IPS-18a (cell line): ENCODE measurements around the gene ENHO.

Experiments used
- H3K27ac ChIP-seq: one replicate; pipeline ENCODE4 v1.5.1; 2013; ENCODE audit warnings: low read length
- H3K27me3 ChIP-seq: one replicate; pipeline ENCODE4 v1.6.1; 2013; ENCODE audit warnings: mild to moderate bottlenecking, low read length; ENCODE audit not compliant: control insufficient read depth, insufficient read depth
- H3K36me3 ChIP-seq: one replicate; pipeline ENCODE4 v1.6.1; 2013; ENCODE audit warnings: low read depth, low read length; ENCODE audit not compliant: control insufficient read depth
- H3K4me1 ChIP-seq: one replicate; pipeline ENCODE4 v1.6.1; 2013; ENCODE audit warnings: low read depth, low read length; ENCODE audit not compliant: control insufficient read depth
- H3K4me3 ChIP-seq: one replicate; pipeline ENCODE4 v1.5.1; 2013; ENCODE audit warnings: low read length
- H3K9ac ChIP-seq: one replicate; pipeline ENCODE4 v1.6.1; 2013; ENCODE audit warnings: mild to moderate bottlenecking, low read length, moderate library complexity
- H3K9me3 ChIP-seq: one replicate; pipeline ENCODE4 v1.6.1; 2013; ENCODE audit warnings: low read depth, low read length; ENCODE audit not compliant: control insufficient read depth

ENHO gene

DNA sequence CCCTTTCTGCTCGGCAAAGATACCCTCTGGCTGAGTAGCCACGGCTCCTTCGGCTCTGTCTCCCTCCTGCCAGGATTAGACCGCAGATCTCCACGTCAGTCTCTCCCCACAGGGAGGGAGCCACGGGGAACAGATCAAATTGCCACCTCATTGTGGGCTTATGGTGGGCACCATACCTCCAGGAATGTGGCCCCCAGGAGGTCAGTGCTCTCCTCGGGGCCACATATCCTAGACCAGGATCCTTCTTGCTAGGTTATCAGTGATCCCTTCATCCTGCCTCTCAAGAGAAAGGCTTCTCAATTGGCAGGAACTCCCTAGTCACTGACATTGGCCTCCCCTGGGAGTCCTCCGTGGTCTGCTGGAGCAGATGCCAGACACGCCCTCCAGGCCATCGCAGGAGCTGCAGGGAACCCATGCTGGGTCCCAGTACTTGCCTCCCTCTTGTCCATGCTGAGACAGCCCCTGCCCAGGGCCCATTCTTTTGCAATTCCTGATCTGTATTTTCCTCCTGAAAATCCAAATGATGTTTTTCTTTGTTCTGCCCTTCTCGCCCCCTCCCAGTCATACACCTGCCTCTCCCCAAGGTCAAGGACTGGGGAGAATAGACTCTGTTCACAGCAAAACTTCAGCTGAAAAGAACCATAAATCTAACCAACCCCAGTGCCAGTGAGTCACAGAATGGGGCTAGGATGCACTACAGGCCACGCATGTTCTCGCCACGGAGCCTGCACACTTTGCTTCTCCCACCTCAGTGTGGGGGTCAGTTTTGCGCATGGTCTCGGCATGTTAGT lies 31.6 kb upstream of the ENHO start:
- H3K4me3 ChIP-seq = no peak overlapping the region
- H3K9me3 ChIP-seq = no peaks in the 10 kb centered on the region
- H3K4me1 ChIP-seq = peaks cover 13% of the 10 kb centered on the region
- no peaks in the 10 kb centered on the region for H3K36me3 ChIP-seq
- no peaks in the 10 kb centered on the region for H3K27me3 ChIP-seq
- H3K9ac ChIP-seq = no peak overlapping the region
- H3K27ac ChIP-seq = no peak overlapping the region

DNA sequence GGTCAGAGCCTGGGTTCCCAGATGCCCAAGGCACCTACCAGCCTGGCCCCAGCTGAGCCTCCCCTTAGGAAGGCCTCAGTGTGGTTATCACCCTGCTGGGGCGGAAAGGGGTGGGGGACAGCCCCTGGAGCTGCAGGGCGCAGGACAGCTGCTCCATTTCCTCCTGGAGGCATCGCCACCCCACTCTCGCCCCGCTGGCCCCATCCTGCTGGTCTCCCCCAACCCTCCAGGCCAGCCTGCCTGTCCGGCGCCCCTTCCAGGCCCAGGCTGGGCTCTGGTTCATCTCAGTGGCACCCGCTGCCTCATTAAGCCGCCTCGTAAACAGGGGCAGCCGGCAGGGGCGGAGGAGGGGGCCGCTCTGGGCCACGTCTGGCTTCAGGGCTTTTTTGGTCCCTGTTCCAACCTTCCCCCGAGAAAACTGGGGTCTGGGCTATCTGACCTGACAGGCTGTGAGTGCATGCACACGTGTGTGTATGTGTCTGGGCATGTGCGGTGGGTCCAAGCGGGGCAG lies 30.8 kb upstream of the ENHO start:
- H3K9ac ChIP-seq = no peak overlapping the region
- H3K27me3 ChIP-seq = no peaks in the 10 kb centered on the region
- H3K9me3 ChIP-seq = no peaks in the 10 kb centered on the region
- no peak overlapping the region for H3K4me3 ChIP-seq
- H3K36me3 ChIP-seq = no peaks in the 10 kb centered on the region
- no peak overlapping the region for H3K27ac ChIP-seq
- peaks cover 13% of the 10 kb centered on the region for H3K4me1 ChIP-seq

- H3K9ac ChIP-seq = no peak overlapping the region
- peaks cover 4% of the 10 kb centered on the region for H3K27me3 ChIP-seq
- H3K27ac ChIP-seq = no peak overlapping the region
- H3K9me3 ChIP-seq = no peaks in the 10 kb centered on the region
- H3K4me1 ChIP-seq = peaks cover 13% of the 10 kb centered on the region
- no peaks in the 10 kb centered on the region for H3K36me3 ChIP-seq
- no peak overlapping the region for H3K4me3 ChIP-seq
Measured at GRCh38 chr9:34552986-34553385, 30.2 kb upstream of the ENHO start.

DNA sequence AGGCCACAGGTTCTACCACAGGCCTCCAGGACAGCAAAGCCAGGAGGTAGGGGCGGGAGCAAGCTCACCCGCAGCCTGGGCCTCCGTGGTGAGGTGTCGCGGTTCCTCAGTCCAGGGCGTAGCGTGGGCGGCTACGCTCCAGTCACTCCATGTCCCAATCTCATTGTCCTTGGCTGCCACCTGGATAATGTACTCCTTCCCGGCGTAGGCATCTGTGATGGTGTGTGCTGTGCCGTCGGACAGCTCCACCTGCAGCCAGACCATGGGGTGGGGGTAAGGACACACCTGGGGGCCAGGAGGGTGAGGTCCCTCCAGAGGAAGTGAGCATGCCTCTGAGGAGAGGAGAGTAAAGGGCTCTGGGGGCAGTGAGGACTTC lies 29.8 kb upstream of the ENHO start:
- no peak overlapping the region for H3K9ac ChIP-seq
- H3K9me3 ChIP-seq = no peaks in the 10 kb centered on the region
- no peak overlapping the region for H3K4me3 ChIP-seq
- H3K36me3 ChIP-seq = no peaks in the 10 kb centered on the region
- peaks cover 13% of the 10 kb centered on the region for H3K4me1 ChIP-seq
- H3K27me3 ChIP-seq = peaks cover 4% of the 10 kb centered on the region
- no peak overlapping the region for H3K27ac ChIP-seq

DNA sequence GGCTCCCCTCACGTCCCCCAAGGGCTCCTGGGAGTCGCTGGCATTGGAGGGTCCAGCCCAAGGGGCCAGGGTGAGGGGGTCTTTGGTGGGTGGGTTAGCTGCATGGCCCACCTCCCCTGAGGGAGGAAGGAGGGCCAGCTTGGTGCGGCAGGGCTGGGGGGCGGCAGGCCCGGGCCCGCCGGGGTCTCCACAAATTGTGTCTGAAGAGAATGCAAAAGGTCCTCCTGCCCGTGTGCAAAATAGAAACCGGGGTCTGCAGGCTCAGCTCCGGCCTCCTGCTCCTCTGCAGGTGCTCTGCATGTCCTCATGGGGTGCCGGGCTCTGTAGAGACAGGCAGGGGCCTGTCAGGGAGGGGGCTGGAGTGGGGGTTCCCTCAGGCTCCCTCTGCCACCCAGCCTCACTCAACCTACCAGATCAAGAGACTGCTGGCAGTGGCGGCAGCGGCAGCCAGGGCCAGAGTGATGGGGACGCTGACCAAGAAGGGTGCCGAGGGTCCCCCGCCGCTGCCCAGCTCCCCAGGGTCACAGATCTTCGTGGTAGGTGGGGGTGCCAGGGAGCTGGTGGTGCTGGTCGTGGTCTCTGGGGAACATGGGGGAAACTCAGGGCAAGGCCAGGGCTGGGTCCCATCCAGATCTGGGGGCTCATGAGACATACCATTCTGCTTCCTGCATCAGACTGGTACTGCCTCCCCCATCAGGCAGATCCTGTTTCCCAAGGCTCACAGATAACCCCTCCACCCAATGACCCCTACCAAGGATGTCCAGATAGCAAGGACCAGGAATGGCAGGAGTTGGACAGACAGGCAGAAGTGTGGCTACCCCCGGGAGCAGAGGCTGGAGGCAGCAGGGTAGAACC lies 29.2 kb upstream of the ENHO start:
- no peak overlapping the region for H3K4me3 ChIP-seq
- H3K27ac ChIP-seq = no peak overlapping the region
- no peak overlapping the region for H3K9ac ChIP-seq
- no peaks in the 10 kb centered on the region for H3K9me3 ChIP-seq
- H3K36me3 ChIP-seq = no peaks in the 10 kb centered on the region
- H3K4me1 ChIP-seq = peaks cover 13% of the 10 kb centered on the region
- peaks cover 4% of the 10 kb centered on the region for H3K27me3 ChIP-seq

- Histone ChIP-seq H3K4me1 (peaks cover 13% of the 10 kb centered on the region), H3K9ac (no peak overlapping the region), H3K9me3 (no peaks in the 10 kb centered on the region), H3K27ac (no peak overlapping the region), H3K36me3 (no peaks in the 10 kb centered on the region), H3K4me3 (no peak overlapping the region), H3K27me3 (peaks cover 4% of the 10 kb centered on the region)
Measured at GRCh38 chr9:34550681-34551270, 28.0 kb upstream of the ENHO start.

- H3K27me3 ChIP-seq = peaks cover 4% of the 10 kb centered on the region
- H3K4me1 ChIP-seq = peaks cover 10% of the 10 kb centered on the region
Measured at GRCh38 chr9:34550016-34550680, 27.4 kb upstream of the ENHO start.

DNA sequence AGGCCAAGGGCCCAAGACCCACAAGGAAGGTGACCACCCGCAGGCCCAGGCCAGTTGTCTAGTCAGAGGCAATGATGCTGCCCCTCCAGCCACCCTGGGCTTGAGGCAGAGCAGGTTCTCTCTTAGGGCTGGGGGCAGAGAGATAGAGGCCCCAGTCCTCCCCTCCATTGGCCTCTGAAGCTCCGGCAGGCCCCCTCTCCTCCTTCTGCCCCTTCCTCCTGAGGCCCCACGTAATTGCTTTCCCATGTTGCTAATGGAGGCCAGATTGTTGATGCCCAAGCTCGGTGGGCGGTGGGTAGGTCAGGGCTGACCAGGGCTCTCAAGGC lies 26.6 kb upstream of the ENHO start:
- Histone ChIP-seq H3K4me3 (no peak overlapping the region), H3K4me1 (peaks cover 2% of the 10 kb centered on the region), H3K36me3 (no peaks in the 10 kb centered on the region), H3K27ac (no peak overlapping the region), H3K9ac (no peak overlapping the region), H3K9me3 (no peaks in the 10 kb centered on the region), H3K27me3 (peaks cover 4% of the 10 kb centered on the region)

More at GRCh38 chr9:34550016-34550680, 27.4 kb upstream of the ENHO start:
- no peak overlapping the region for H3K27ac ChIP-seq
- no peak overlapping the region for H3K9ac ChIP-seq
- no peaks in the 10 kb centered on the region for H3K36me3 ChIP-seq
- no peaks in the 10 kb centered on the region for H3K9me3 ChIP-seq
- H3K4me3 ChIP-seq = no peak overlapping the region

GRCh38 chr9:34547960-34548611 lies 25.3 kb upstream of the ENHO start:
- Histone ChIP-seq H3K27ac (no peak overlapping the region), H3K4me1 (no peaks in the 10 kb centered on the region), H3K9me3 (no peaks in the 10 kb centered on the region), H3K4me3 (no peak overlapping the region), H3K36me3 (no peaks in the 10 kb centered on the region), H3K9ac (no peak overlapping the region), H3K27me3 (peaks cover 4% of the 10 kb centered on the region)

GRCh38 chr9:34546834-34547827 lies 24.3 kb upstream of the ENHO start:
- Histone ChIP-seq H3K27me3 (peaks cover 4% of the 10 kb centered on the region), H3K27ac (no peak overlapping the region)

More at GRCh38 chr9:34546834-34547827, 24.3 kb upstream of the ENHO start:
- no peak overlapping the region for H3K9ac ChIP-seq
- H3K4me3 ChIP-seq = no peak overlapping the region
- H3K9me3 ChIP-seq = no peaks in the 10 kb centered on the region
- no peaks in the 10 kb centered on the region for H3K36me3 ChIP-seq
- H3K4me1 ChIP-seq = no peaks in the 10 kb centered on the region
